Endothelial cell of umbilical vein (primary cell): ENCODE data around the gene PPFIBP1.

Experiments
- EZH2 ChIP-seq: IDR thresholded peaks from 2 replicates; pipeline ENCODE4 v1.6.1; 2012; ENCODE audit warnings: borderline replicate concordance, low read depth, mild to moderate bottlenecking, moderate library complexity, low read length, inconsistent platforms; ENCODE audit not compliant: severe bottlenecking
- JUN ChIP-seq: IDR thresholded peaks from 2 replicates; pipeline ENCODE4 v1.6.1; 2011; ENCODE audit warnings: borderline replicate concordance, low read depth; ENCODE audit not compliant: insufficient read length, insufficient read depth
- POLR2A ChIP-seq: IDR thresholded peaks from 2 replicates; pipeline ENCODE4 v1.6.1; 2012; ENCODE audit warnings: low read depth, mild to moderate bottlenecking, control low read depth, low read length
- POLR2AphosphoS5 ChIP-seq: IDR thresholded peaks from 2 replicates; pipeline ENCODE4 v1.6.1; 2012; ENCODE audit warnings: low read depth, mild to moderate bottlenecking, control low read depth, low read length, moderate library complexity; ENCODE audit not compliant: insufficient read depth
- TF ChIP-seq, protein P1 (sequence below), 2 donors: IDR thresholded peaks; 1 replicate in 1 of 2; 2 replicates in 1 of 2; pipeline ENCODE4 v1.5.1; 2011; ENCODE audit warnings: low read length in 2 of 2, mild to moderate bottlenecking in 2 of 2, moderate library complexity in 2 of 2, control low read depth in 1 of 2, inconsistent platforms in 1 of 2, low read depth in 1 of 2; ENCODE audit not compliant: insufficient read depth in 1 of 2; ENCODE audit errors: extremely low read depth in 1 of 2
- TF ChIP-seq, protein P2 (sequence below): IDR thresholded peaks from 2 replicates; pipeline ENCODE4 v1.6.1; 2011; ENCODE audit not compliant: insufficient read depth, insufficient read length

DNA sequence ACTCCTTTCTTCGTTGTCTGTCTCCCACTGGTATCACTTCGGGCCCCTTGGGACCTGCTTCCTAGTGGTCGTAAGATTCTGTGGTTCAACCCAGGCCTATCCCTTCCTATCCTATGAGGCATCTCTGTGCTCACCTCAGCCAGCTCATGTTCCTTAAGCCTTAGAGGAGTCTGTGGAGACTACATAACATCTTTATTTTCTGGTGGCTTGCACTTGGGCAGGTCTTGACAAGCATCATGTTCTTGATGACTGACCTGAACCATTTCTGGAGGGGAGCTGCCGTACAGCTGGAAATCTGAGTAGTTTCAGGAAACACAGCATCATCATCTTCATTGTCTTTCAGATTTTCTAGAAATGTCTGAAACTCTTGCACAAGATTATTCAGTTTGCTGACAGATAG is 69.3 kb downstream of the PPFIBP1 start:
- TF ChIP-seq POLR2A = no peak
- TF ChIP-seq EZH2 = no peak
- TF ChIP-seq POLR2AphosphoS5 = no peak
- TF ChIP-seq, protein P1, sequence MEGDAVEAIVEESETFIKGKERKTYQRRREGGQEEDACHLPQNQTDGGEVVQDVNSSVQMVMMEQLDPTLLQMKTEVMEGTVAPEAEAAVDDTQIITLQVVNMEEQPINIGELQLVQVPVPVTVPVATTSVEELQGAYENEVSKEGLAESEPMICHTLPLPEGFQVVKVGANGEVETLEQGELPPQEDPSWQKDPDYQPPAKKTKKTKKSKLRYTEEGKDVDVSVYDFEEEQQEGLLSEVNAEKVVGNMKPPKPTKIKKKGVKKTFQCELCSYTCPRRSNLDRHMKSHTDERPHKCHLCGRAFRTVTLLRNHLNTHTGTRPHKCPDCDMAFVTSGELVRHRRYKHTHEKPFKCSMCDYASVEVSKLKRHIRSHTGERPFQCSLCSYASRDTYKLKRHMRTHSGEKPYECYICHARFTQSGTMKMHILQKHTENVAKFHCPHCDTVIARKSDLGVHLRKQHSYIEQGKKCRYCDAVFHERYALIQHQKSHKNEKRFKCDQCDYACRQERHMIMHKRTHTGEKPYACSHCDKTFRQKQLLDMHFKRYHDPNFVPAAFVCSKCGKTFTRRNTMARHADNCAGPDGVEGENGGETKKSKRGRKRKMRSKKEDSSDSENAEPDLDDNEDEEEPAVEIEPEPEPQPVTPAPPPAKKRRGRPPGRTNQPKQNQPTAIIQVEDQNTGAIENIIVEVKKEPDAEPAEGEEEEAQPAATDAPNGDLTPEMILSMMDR (IDR thresholded peaks at IDR 0.05; ENCODE audit: extremely low read depth in 1 of 2, insufficient read depth in 1 of 2, low read depth in 1 of 2, low read length in 2 of 2) = no peak
- TF ChIP-seq, protein P2, sequence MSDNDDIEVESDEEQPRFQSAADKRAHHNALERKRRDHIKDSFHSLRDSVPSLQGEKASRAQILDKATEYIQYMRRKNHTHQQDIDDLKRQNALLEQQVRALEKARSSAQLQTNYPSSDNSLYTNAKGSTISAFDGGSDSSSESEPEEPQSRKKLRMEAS = no peak
- no peak for TF ChIP-seq JUN
